ENCODE data around the gene UBE3C. TPM values are rescaled to one million over a fixed set of nuclear protein-coding genes. Genes with fewer than 3 reads are reported as not detected.
A peak's percentile ranks its signal among the peaks of the same experiment; 100 is the strongest.
"Not testable (repeated sequence)": the region's sequence is repeated elsewhere in the genome, so short reads cannot be mapped to it uniquely, and the experiment has no call there.

UBE3C gene
- total RNA-seq, 1 donor from 2014 or later, result 77.9 TPM

- DNase-seq (ENCODE audit: low read depth in 2 of 2), result peak in 1 of 2 donors; percentile 7
These were observed 96.9 kb downstream of the UBE3C start for GRCh38 chr7:157235357-157236333.

- DNase-seq (ENCODE audit: low read depth in 2 of 2), result no peak
These were observed 99.4 kb downstream of the UBE3C start for GRCh38 chr7:157238087-157238486.

- no peak for DNase-seq (ENCODE audit: low read depth in 2 of 2)
These were observed 101.0 kb downstream of the UBE3C start for GRCh38 chr7:157239571-157240270.

GRCh38 chr7:157241631-157242030 is 102.9 kb downstream of the UBE3C start:
- DNase-seq (ENCODE audit: low read depth in 2 of 2), result no peak

- no peak for DNase-seq (ENCODE audit: low read depth in 2 of 2)
These were observed 106.0 kb downstream of the UBE3C start for GRCh38 chr7:157244516-157245294.

GRCh38 chr7:157246052-157246451 is 107.3 kb downstream of the UBE3C start:
- DNase-seq (ENCODE audit: low read depth in 2 of 2), result no peak

- no peak for DNase-seq (ENCODE audit: low read depth in 2 of 2)
These were observed 109.9 kb downstream of the UBE3C start for GRCh38 chr7:157248659-157249058.

GRCh38 chr7:157250605-157251228 is 112.0 kb downstream of the UBE3C start:
- peak; percentile 62 to 78 for DNase-seq (ENCODE audit: low read depth in 2 of 2)

GRCh38 chr7:157251817-157252216 is 113.1 kb downstream of the UBE3C start:
- DNase-seq (ENCODE audit: low read depth in 2 of 2), result not testable (repeated sequence)

- DNase-seq (ENCODE audit: low read depth in 2 of 2), result peak; percentile 28 to 50
These were observed 115.1 kb downstream of the UBE3C start for GRCh38 chr7:157253850-157254249.

- DNase-seq (ENCODE audit: low read depth in 2 of 2), result peak in 1 of 2 donors; percentile 32
These were observed 116.1 kb downstream of the UBE3C start for GRCh38 chr7:157254781-157255180.

GRCh38 chr7:157255201-157255606 is 116.5 kb downstream of the UBE3C start:
- DNase-seq (ENCODE audit: low read depth in 2 of 2), result peak; percentile 22 to 28

- no peak for DNase-seq (ENCODE audit: low read depth in 2 of 2)
These were observed 124.4 kb downstream of the UBE3C start for GRCh38 chr7:157263156-157263555.

GRCh38 chr7:157265051-157265450 is 126.3 kb downstream of the UBE3C start:
- DNase-seq (ENCODE audit: low read depth in 2 of 2), result no peak

- DNase-seq (ENCODE audit: low read depth in 2 of 2), result no peak
These were observed 127.5 kb downstream of the UBE3C start for GRCh38 chr7:157266272-157266671.

- no peak for DNase-seq (ENCODE audit: low read depth in 2 of 2)
These were observed 128.8 kb downstream of the UBE3C start for GRCh38 chr7:157267516-157267915.

- DNase-seq (ENCODE audit: low read depth in 2 of 2), result no peak
These were observed 129.2 kb downstream of the UBE3C start for GRCh38 chr7:157267956-157268355.

GRCh38 chr7:157268540-157268939 is 129.8 kb downstream of the UBE3C start:
- DNase-seq (ENCODE audit: low read depth in 2 of 2), result no peak

GRCh38 chr7:157269341-157270059 is 130.8 kb downstream of the UBE3C start:
- no peak for DNase-seq (ENCODE audit: low read depth in 2 of 2)

- no peak for DNase-seq (ENCODE audit: low read depth in 2 of 2)
These were observed 131.3 kb downstream of the UBE3C start for GRCh38 chr7:157270060-157270444.

Data from dermis microvascular lymphatic vessel endothelial cell (primary cell).